Measurements from ENCODE around the gene TNRC6B.

The TNRC6B gene

GRCh38 chr22:40258501-40258915 lies 80.8 kb downstream of the TNRC6B start:
- no peak overlapping the region for H3K4me3 Mint-ChIP-seq
- no peak for ATAC-seq (replicated peaks; ENCODE audit: extremely low read depth, poor library complexity, severe bottlenecking)
- peaks cover 49% of the 10 kb centered on the region for H3K4me1 Mint-ChIP-seq
- H3K9me3 Mint-ChIP-seq, result no peaks in the 10 kb centered on the region
- peaks cover 26% of the 10 kb centered on the region for H3K36me3 Mint-ChIP-seq (ENCODE audit: insufficient read depth)
- no peak for DNase-seq (ENCODE audit: low spot score in 2 of 2)
- peak overlapping the region; percentile 48 for H3K27ac Mint-ChIP-seq (ENCODE audit: low read depth)
- H3K27me3 Mint-ChIP-seq, result no peaks in the 10 kb centered on the region

GRCh38 chr22:40261783-40262182 lies 84.1 kb downstream of the TNRC6B start:
- Mint-ChIP-seq H3K4me1 (peaks cover 59% of the 10 kb centered on the region), H3K27me3 (no peaks in the 10 kb centered on the region), H3K27ac (ENCODE audit: low read depth) (peak overlapping the region; percentile 29), H3K4me3 (no peak overlapping the region), H3K9me3 (no peaks in the 10 kb centered on the region), H3K36me3 (ENCODE audit: insufficient read depth) (peaks cover 44% of the 10 kb centered on the region)
- DNase-seq (ENCODE audit: low spot score in 2 of 2) (no peak), ATAC-seq (replicated peaks; ENCODE audit: extremely low read depth, poor library complexity, severe bottlenecking) (no peak)

GRCh38 chr22:40263191-40263590 lies 85.5 kb downstream of the TNRC6B start:
- H3K9me3 Mint-ChIP-seq, result no peaks in the 10 kb centered on the region
- H3K4me1 Mint-ChIP-seq, result peaks cover 49% of the 10 kb centered on the region
- H3K27ac Mint-ChIP-seq (ENCODE audit: low read depth), result no peak overlapping the region
- ATAC-seq (replicated peaks; ENCODE audit: extremely low read depth, poor library complexity, severe bottlenecking) (no peak), DNase-seq (ENCODE audit: low spot score in 2 of 2) (no peak)
- H3K36me3 Mint-ChIP-seq (ENCODE audit: insufficient read depth), result peaks cover 38% of the 10 kb centered on the region
- H3K4me3 Mint-ChIP-seq, result no peak overlapping the region
- no peaks in the 10 kb centered on the region for H3K27me3 Mint-ChIP-seq

GRCh38 chr22:40265783-40266182 lies 88.1 kb downstream of the TNRC6B start:
- H3K4me1 Mint-ChIP-seq, result peaks cover 36% of the 10 kb centered on the region
- H3K27me3 Mint-ChIP-seq, result no peaks in the 10 kb centered on the region
- peak overlapping the region; percentile 47 for H3K27ac Mint-ChIP-seq (ENCODE audit: low read depth)
- no peak overlapping the region for H3K4me3 Mint-ChIP-seq
- H3K9me3 Mint-ChIP-seq, result no peaks in the 10 kb centered on the region
- no peak for ATAC-seq (replicated peaks; ENCODE audit: extremely low read depth, poor library complexity, severe bottlenecking)
- peaks cover 48% of the 10 kb centered on the region for H3K36me3 Mint-ChIP-seq (ENCODE audit: insufficient read depth)
- DNase-seq (ENCODE audit: low spot score in 2 of 2), result no peak

- no peaks in the 10 kb centered on the region for H3K9me3 Mint-ChIP-seq
- no peaks in the 10 kb centered on the region for H3K27me3 Mint-ChIP-seq
- H3K27ac Mint-ChIP-seq (ENCODE audit: low read depth), result no peak overlapping the region
- H3K4me1 Mint-ChIP-seq, result peaks cover 14% of the 10 kb centered on the region
- H3K4me3 Mint-ChIP-seq, result no peak overlapping the region
- peaks cover 55% of the 10 kb centered on the region for H3K36me3 Mint-ChIP-seq (ENCODE audit: insufficient read depth)
- DNase-seq (ENCODE audit: low spot score in 2 of 2), result no peak
- ATAC-seq (replicated peaks; ENCODE audit: extremely low read depth, poor library complexity, severe bottlenecking), result no peak
These were observed 92.3 kb downstream of the TNRC6B start for GRCh38 chr22:40270031-40270430.

GRCh38 chr22:40270748-40271373 lies 93.1 kb downstream of the TNRC6B start:
- H3K27me3 Mint-ChIP-seq, result no peaks in the 10 kb centered on the region
- no peak overlapping the region for H3K27ac Mint-ChIP-seq (ENCODE audit: low read depth)
- no peak for ATAC-seq (replicated peaks; ENCODE audit: extremely low read depth, poor library complexity, severe bottlenecking)
- H3K4me1 Mint-ChIP-seq, result peaks cover 12% of the 10 kb centered on the region
- H3K4me3 Mint-ChIP-seq, result no peak overlapping the region
- H3K36me3 Mint-ChIP-seq (ENCODE audit: insufficient read depth), result peaks cover 48% of the 10 kb centered on the region
- no peak for DNase-seq (ENCODE audit: low spot score in 2 of 2)
- H3K9me3 Mint-ChIP-seq, result no peaks in the 10 kb centered on the region

GRCh38 chr22:40271440-40271839 lies 93.7 kb downstream of the TNRC6B start:
- no peak for ATAC-seq (replicated peaks; ENCODE audit: extremely low read depth, poor library complexity, severe bottlenecking)
- no peaks in the 10 kb centered on the region for H3K27me3 Mint-ChIP-seq
- no peak overlapping the region for H3K4me3 Mint-ChIP-seq
- H3K9me3 Mint-ChIP-seq, result no peaks in the 10 kb centered on the region
- peaks cover 50% of the 10 kb centered on the region for H3K36me3 Mint-ChIP-seq (ENCODE audit: insufficient read depth)
- no peak for DNase-seq (ENCODE audit: low spot score in 2 of 2)
- no peak overlapping the region for H3K27ac Mint-ChIP-seq (ENCODE audit: low read depth)
- peaks cover 12% of the 10 kb centered on the region for H3K4me1 Mint-ChIP-seq

- H3K9me3 Mint-ChIP-seq, result no peaks in the 10 kb centered on the region
- no peak overlapping the region for H3K27ac Mint-ChIP-seq (ENCODE audit: low read depth)
- H3K4me3 Mint-ChIP-seq, result no peak overlapping the region
- H3K4me1 Mint-ChIP-seq, result peaks cover 20% of the 10 kb centered on the region
- H3K36me3 Mint-ChIP-seq (ENCODE audit: insufficient read depth), result peaks cover 52% of the 10 kb centered on the region
- H3K27me3 Mint-ChIP-seq, result no peaks in the 10 kb centered on the region
- DNase-seq (ENCODE audit: low spot score in 2 of 2), result no peak
- no peak for ATAC-seq (replicated peaks; ENCODE audit: extremely low read depth, poor library complexity, severe bottlenecking)
These were observed 95.6 kb downstream of the TNRC6B start for GRCh38 chr22:40273319-40273718.

- ATAC-seq (replicated peaks; ENCODE audit: extremely low read depth, poor library complexity, severe bottlenecking) (no peak), DNase-seq (ENCODE audit: low spot score in 2 of 2) (no peak)
- H3K4me3 Mint-ChIP-seq, result no peak overlapping the region
- H3K27ac Mint-ChIP-seq (ENCODE audit: low read depth), result peak overlapping the region; percentile 92
- H3K4me1 Mint-ChIP-seq, result peaks cover 27% of the 10 kb centered on the region
- peaks cover 48% of the 10 kb centered on the region for H3K36me3 Mint-ChIP-seq (ENCODE audit: insufficient read depth)
- H3K27me3 Mint-ChIP-seq, result no peaks in the 10 kb centered on the region
- no peaks in the 10 kb centered on the region for H3K9me3 Mint-ChIP-seq
These were observed 99.5 kb downstream of the TNRC6B start for GRCh38 chr22:40276996-40277823.

GRCh38 chr22:40279017-40279416 lies 101.3 kb downstream of the TNRC6B start:
- no peak for DNase-seq (ENCODE audit: low spot score in 2 of 2)
- ATAC-seq (replicated peaks; ENCODE audit: extremely low read depth, poor library complexity, severe bottlenecking), result no peak
- Mint-ChIP-seq H3K36me3 (ENCODE audit: insufficient read depth) (peaks cover 46% of the 10 kb centered on the region), H3K27me3 (no peaks in the 10 kb centered on the region), H3K4me3 (no peak overlapping the region), H3K27ac (ENCODE audit: low read depth) (peak overlapping the region; percentile 82), H3K9me3 (no peaks in the 10 kb centered on the region), H3K4me1 (peaks cover 27% of the 10 kb centered on the region)

- no peak for DNase-seq (ENCODE audit: low spot score in 2 of 2)
- Mint-ChIP-seq H3K9me3 (no peaks in the 10 kb centered on the region), H3K27me3 (no peaks in the 10 kb centered on the region), H3K27ac (ENCODE audit: low read depth) (peak overlapping the region; percentile 44), H3K4me1 (peaks cover 23% of the 10 kb centered on the region), H3K4me3 (no peak overlapping the region), H3K36me3 (ENCODE audit: insufficient read depth) (peaks cover 52% of the 10 kb centered on the region)
- no peak for ATAC-seq (replicated peaks; ENCODE audit: extremely low read depth, poor library complexity, severe bottlenecking)
These were observed 104.0 kb downstream of the TNRC6B start for GRCh38 chr22:40281717-40282116.

GRCh38 chr22:40285513-40285912 lies 107.8 kb downstream of the TNRC6B start:
- peaks cover 33% of the 10 kb centered on the region for H3K4me1 Mint-ChIP-seq
- H3K27ac Mint-ChIP-seq (ENCODE audit: low read depth), result no peak overlapping the region
- peaks cover 52% of the 10 kb centered on the region for H3K36me3 Mint-ChIP-seq (ENCODE audit: insufficient read depth)
- no peaks in the 10 kb centered on the region for H3K9me3 Mint-ChIP-seq
- H3K27me3 Mint-ChIP-seq, result no peaks in the 10 kb centered on the region
- ATAC-seq (replicated peaks; ENCODE audit: extremely low read depth, poor library complexity, severe bottlenecking) (no peak), DNase-seq (ENCODE audit: low spot score in 2 of 2) (no peak)
- H3K4me3 Mint-ChIP-seq, result no peak overlapping the region

- ATAC-seq (replicated peaks; ENCODE audit: extremely low read depth, poor library complexity, severe bottlenecking) (peak; percentile 93), DNase-seq (ENCODE audit: low spot score in 2 of 2) (peak; percentile 53 to 73)
- no peaks in the 10 kb centered on the region for H3K9me3 Mint-ChIP-seq
- no peaks in the 10 kb centered on the region for H3K27me3 Mint-ChIP-seq
- H3K27ac Mint-ChIP-seq (ENCODE audit: low read depth), result peak overlapping the region; percentile 90
- peaks cover 36% of the 10 kb centered on the region for H3K4me1 Mint-ChIP-seq
- peaks cover 52% of the 10 kb centered on the region for H3K36me3 Mint-ChIP-seq (ENCODE audit: insufficient read depth)
- peak overlapping the region; percentile 47 for H3K4me3 Mint-ChIP-seq
These were observed 112.3 kb downstream of the TNRC6B start for GRCh38 chr22:40289991-40290459.
